Occipital lobe (tissue), 2 donors: Measurements from ENCODE around the gene SETD1B. TPM values are rescaled to one million over a fixed set of nuclear protein-coding genes. Genes with fewer than 3 reads are reported as not detected.

Experiments used
- DNase-seq: peaks from one replicate; lab custom pipeline; 2025; lab: John Stamatoyannopoulos, UW
- total RNA-seq: library from RNA; depleted of rRNA; stranded (reverse); fragments of >200 nt; gene quantifications from one replicate; pipeline ENCODE4 v1.2.3, GENCODE V29; 2014

Gene SETD1B
- total RNA-seq, 1 donor from 2014 or later, result 2.3 TPM

DNA sequence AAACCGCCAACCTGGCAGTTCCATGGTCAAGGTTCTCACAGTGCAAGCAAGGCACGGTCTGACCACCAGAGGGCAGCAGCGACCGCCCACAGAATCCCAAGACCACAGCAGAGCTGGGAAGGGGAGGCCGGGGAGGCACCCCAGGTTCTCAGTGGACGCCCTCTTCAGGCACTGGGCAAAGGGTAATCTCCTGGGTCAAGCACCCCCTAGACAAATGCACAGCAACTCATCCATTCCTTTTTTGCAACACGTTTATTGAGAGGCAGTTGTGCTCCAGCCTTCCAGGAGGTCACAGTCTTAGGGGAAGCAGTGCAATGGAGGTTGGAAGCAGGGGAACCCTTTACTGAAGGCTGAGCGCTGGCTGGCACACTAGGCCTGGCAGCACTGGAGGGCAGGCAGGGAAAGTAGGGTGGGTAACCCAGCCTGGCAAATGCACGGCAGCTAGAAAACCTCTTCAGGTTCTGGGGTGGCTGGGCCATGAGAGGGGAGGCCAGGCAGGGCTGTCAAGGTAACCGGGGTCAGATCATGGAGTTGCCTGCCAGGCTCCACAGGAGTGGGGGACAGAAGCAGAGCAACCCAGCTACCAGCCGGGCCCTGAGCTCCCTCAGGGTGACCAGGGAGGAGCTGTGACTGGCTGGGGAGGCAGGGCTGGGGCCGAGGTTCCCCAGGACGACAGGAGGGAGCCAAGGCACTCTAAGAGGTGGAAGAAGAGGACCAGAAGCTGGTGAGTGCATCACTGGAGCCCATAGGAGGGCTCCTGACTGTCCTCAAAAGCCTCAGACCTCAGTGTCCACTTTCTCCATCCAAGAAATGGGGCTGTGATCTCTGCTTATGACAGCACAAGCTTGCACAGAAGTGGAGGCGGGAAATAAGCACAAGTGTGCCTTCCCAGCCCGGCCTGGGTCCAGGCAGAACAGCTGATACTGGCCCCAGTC lies 8.5 kb upstream of the SETD1B start:
- peak; percentile 62 for DNase-seq

DNA sequence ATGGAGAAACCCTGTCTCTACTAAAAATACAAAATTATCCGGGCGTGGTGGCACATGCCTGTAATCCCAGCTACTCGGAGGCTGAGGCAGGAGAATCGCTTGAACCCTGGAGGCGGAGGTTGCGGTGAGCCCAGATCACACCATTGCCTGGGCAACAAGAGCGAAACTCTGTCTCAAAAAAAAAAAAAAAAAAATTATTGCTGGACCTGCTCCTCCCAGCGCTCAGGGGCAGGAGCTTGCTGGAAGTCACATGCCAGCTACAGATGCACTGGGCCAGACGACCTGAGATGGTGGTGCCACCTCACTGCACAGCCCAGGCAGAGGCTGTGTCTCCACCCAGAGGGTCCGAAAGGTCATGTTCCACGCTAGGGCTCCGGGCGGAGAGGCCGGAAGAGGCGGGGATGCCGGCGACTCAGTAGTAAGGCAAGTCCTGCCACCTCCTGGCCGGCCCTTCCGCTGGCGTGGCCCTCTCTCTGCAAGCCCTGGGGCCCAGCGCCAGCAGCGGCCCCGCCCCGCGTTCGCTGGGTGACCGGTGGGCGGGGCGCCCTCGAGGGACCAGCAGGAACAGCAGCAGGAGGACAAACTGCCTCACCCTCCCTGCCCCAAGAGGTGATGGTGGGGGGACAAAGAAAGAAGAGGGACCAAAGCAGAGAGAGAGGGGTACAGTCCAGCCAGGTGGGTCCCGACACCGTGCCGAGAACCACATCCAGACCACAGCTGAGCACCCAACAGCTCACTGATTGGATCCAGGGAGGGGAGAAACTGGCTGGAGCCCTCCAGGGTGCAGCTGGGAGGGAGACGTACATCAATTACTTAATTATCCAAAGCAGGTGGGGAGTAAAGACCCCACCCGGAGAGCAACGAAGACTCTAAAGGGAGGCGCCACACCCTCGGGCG lies 6.7 kb upstream of the SETD1B start:
- peak; percentile 75 for DNase-seq

- peak; percentile 65 for DNase-seq
Measured at GRCh38 chr12:121797937-121798786, 5.6 kb upstream of the SETD1B start.

DNA sequence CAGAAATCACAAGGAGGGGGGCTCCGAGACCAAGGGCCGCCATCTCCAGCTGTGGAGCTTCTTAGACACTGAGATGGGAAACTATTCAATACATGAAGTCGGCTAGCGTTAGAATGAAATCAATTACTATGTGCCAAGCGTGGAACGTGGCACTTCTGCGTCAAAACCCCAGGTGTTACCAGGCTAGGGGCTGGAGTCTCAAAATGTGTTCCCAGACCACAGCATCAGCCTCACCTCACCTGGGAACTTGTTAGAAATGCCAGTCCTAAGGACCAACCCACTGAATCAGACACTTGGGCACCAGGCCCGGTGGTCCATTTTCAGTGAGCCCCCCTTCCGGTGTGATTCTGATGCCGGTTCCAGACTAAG lies 5.0 kb upstream of the SETD1B start:
- DNase-seq, result peak; percentile 60

- DNase-seq, result peak; percentile 48
Measured at GRCh38 chr12:121799156-121799841, 4.5 kb upstream of the SETD1B start.

GRCh38 chr12:121799842-121800693 lies 3.7 kb upstream of the SETD1B start:
- DNase-seq, result peak; percentile 58

DNA sequence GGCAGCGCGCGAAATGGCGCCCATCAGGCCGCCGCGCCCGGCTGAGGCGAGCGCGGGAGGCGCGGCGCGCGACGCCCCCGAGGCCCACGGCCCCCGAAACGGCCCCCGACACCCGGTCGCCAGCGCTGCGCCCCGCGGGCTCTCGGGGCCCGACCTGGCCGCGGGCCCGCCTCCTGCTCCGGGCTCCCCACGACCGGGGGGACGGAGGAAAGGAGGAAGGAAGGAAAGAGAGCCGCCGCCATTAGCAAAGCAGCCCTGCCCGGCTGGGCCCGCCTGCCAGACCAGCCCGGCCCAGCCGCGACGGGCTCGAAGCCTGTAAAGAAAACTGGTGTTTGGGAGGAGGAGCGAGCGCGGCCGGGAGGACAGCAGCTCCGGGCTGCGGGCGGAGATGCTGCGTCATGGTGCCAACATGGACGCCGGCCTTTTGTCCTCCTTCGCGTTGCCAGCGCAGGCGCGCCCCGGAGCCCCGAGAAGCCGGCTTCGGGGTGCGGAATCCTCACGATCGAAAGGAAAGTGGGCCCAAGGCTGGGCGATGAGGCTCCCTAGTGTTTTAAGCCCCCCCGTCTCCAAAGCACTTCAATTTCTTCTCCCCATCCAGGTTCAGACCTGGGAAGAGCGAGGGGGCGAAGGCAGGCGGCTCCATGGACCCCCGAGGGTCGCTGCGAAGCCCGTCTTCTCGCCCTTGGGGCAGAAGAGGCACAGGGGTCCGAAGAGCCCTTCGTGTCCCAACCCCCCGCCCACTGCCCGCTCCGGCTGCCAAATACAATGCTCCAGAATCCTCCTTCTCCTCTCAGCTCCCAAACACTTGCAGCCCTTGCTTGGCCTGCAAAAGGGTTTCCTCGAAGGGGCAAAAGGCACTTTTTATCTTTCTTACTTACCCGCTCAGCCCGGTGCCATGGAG lies 2.9 kb upstream of the SETD1B start:
- peak; percentile 69 for DNase-seq

- DNase-seq, result no peak
Measured at GRCh38 chr12:121801595-121802484, 2.0 kb upstream of the SETD1B start.

- no peak for DNase-seq
Measured at GRCh38 chr12:121802485-121802842, 1.3 kb upstream of the SETD1B start.

GRCh38 chr12:121802843-121803698 lies 738 bp upstream of the SETD1B start:
- peak; percentile 90 for DNase-seq

DNA sequence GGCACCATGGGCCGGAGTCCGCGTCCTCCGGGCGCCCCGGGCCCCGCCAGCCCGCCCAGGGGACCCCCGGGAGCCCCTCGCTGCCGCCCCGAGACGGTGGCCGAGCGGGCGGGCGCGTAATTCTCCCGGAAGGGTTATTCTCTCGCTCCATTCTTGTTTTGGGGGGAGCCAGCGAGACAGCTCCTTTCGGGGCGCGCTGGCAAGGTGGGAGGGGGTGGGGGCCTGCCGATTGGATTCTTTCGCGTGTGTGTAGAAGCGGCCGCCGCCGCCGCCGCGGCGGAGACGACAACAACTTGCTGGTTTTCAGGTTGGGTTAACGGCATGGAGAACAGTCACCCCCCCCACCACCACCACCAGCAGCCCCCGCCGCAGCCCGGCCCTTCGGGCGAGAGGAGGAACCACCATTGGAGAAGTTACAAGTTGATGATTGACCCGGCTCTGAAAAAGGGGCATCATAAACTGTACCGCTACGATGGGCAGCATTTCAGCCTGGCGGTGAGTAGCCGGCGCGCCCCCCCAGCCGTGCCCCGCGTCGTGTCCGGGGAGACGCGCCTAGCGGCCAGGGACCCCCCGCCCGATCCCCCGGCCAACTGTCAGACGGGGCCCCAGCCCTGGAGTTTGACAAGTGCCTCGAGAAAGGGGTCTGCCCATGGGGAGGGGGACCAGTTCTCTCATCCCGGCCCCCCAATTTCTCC lies 755 bp downstream of the SETD1B start:
- no peak for DNase-seq

DNA sequence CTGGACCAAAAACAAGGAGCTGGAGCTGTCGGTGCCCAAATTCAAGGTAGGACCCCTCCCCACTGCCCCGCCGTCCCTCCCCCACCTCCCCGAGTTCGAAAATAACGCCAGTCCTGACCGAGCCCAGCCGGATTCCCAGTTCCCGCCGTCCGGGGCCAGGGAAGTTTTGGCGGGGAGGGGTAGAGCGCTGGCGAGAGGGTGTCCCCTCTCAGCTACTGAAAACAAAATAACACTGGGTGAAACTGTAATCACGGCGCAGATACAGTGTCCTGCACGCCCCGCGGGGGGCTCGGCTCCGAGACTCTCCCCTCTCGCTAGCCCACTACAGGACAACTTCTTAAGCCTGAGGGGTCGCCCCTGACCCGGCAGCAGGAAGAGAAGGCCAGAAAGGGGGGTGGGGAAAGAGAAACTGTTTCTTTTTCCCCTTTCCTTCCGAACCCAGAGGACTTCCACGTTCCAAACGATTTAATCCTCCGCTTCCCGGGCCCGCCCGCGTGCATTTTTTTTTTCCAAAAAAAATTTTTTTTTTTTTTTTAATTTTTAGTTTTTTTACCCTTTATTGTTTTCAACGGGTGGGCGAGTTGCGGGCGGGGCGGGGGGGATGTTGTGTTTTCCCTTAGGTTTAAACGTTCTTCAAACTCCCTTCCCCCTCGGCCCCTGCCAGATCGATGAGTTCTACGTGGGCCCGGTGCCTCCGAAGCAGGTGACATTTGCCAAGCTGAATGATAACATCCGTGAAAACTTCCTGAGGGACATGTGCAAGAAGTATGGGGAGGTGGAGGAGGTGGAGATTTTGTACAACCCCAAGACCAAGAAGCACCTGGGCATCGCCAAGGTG lies 1.6 kb downstream of the SETD1B start:
- DNase-seq, result no peak

GRCh38 chr12:121806009-121806545 lies 2.3 kb downstream of the SETD1B start:
- DNase-seq, result no peak

- no peak for DNase-seq
Measured at GRCh38 chr12:121806546-121807423, 3.0 kb downstream of the SETD1B start.
